Mesendoderm (in vitro differentiated cells): ENCODE measurements around the gene SGCE.

Experiments used
- DNase-seq: peaks from one replicate; pipeline ENCODE4 v3.0.0; 2013
- H2AK5ac ChIP-seq: 2 replicates; pipeline ENCODE4 v1.6.1; 2013; ENCODE audit warnings: low read length, inconsistent platforms
- H2BK120ac ChIP-seq: 2 replicates; pipeline ENCODE4 v1.6.1; 2013; ENCODE audit warnings: low read depth, mild to moderate bottlenecking, low read length, moderate library complexity, mixed read lengths
- H2BK15ac ChIP-seq: replicated peaks from 2 replicates; pipeline ENCODE4 v1.6.1; 2013; ENCODE audit warnings: low read depth, mild to moderate bottlenecking, moderate library complexity
- H2BK5ac ChIP-seq: 2 replicates; pipeline ENCODE4 v1.6.1; 2013; ENCODE audit warnings: low read length, inconsistent platforms
- H3K18ac ChIP-seq: 2 replicates; pipeline ENCODE4 v1.6.1; 2013; ENCODE audit warnings: mild to moderate bottlenecking, low read length, mixed read lengths
- H3K23ac ChIP-seq: one replicate; pipeline ENCODE4 v1.6.1; 2013; ENCODE audit warnings: low read length
- H3K27ac ChIP-seq: 2 replicates; pipeline ENCODE4 v1.5.1; 2013; ENCODE audit warnings: low read depth, mild to moderate bottlenecking, inconsistent platforms, low read length, moderate library complexity
- H3K27me3 ChIP-seq: 2 replicates; pipeline ENCODE4 v1.6.1; 2013; ENCODE audit warnings: low read length, control low read depth, mild to moderate bottlenecking, inconsistent platforms; ENCODE audit not compliant: insufficient read depth, poor library complexity
- H3K36me3 ChIP-seq: 2 replicates; pipeline ENCODE4 v1.6.1; 2013; ENCODE audit warnings: low read length, inconsistent platforms; ENCODE audit not compliant: control insufficient read depth, insufficient read depth
- H3K4ac ChIP-seq: one replicate; pipeline ENCODE4 v1.6.1; 2013; ENCODE audit warnings: low read depth, mild to moderate bottlenecking, low read length, moderate library complexity
- H3K4me1 ChIP-seq: 2 replicates; pipeline ENCODE4 v1.6.1; 2013; ENCODE audit warnings: low read depth, low read length, inconsistent platforms; ENCODE audit not compliant: control insufficient read depth
- H3K4me2 ChIP-seq: 2 replicates; pipeline ENCODE4 v1.6.1; 2013; ENCODE audit warnings: low read length
- H3K4me3 ChIP-seq: 2 replicates; pipeline ENCODE4 v1.5.1; 2013; ENCODE audit warnings: mild to moderate bottlenecking, low read length
- H3K56ac ChIP-seq: one replicate; pipeline ENCODE4 v1.6.1; 2013; ENCODE audit warnings: low read length
- H3K79me1 ChIP-seq: 2 replicates; pipeline ENCODE4 v1.6.1; 2013; ENCODE audit warnings: low read length, inconsistent platforms
- H3K79me2 ChIP-seq: 2 replicates; pipeline ENCODE4 v1.6.1; 2013; ENCODE audit warnings: mild to moderate bottlenecking, low read length; ENCODE audit not compliant: control insufficient read depth, insufficient read depth
- H3K9ac ChIP-seq: 2 replicates; pipeline ENCODE4 v1.6.1; 2013; ENCODE audit warnings: low read length, inconsistent platforms
- H4K5ac ChIP-seq: one replicate; pipeline ENCODE4 v1.6.1; 2013; ENCODE audit warnings: low read length
- H4K8ac ChIP-seq: one replicate; pipeline ENCODE4 v1.6.1; 2013; ENCODE audit warnings: low read depth, mild to moderate bottlenecking, control low read depth, low read length, moderate library complexity
- WGBS: extraction: QIAGEN DNeasy Blood & Tissue Kit; methylation state at CpG from one replicate; pipeline ENCODE4 v1.1.7; 2013; ENCODE audit warnings: low lambda C conversion rate, missing lambda C conversion rate; ENCODE audit not compliant: insufficient coverage; ENCODE audit errors: extremely low coverage; 5-methylcytosine and 5-hydroxymethylcytosine counted together

SGCE gene

DNA sequence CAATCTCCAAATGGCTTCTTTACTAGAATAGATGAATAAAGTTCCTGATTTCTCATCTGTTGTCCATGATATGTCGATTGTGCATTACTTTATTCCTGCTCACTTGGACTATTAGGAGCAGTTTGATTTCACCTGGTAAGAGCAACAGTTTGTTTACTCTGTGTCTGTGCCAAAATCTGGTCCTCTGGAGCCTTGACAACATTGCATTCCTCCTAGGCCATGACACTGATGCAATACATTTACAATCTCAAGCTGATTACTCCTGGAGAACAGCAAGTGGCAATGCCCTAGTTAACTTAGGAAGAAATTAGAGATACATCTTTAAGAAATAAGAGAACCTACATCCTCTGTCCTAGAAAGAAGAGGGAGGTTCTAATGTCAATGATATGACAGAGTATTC lies 71.8 kb downstream of the SGCE start:
- Histone ChIP-seq H3K23ac (no peak overlapping the region), H3K27me3 (no peaks in the 10 kb centered on the region), H3K36me3 (no peaks in the 10 kb centered on the region), H2BK5ac (no peak overlapping the region), H3K4me1 (no peaks in the 10 kb centered on the region), H3K4me2 (no peak overlapping the region), H2BK120ac (no peak overlapping the region), H2BK15ac (no peak overlapping the region), H3K56ac (no peak overlapping the region), H3K79me1 (no peaks in the 10 kb centered on the region), H3K18ac (no peak overlapping the region), H3K27ac (no peak overlapping the region), H3K4ac (no peak overlapping the region), H4K8ac (no peak overlapping the region), H4K5ac (no peak overlapping the region), H3K4me3 (no peak overlapping the region), H2AK5ac (no peak overlapping the region), H3K9ac (no peak overlapping the region), H3K79me2 (no peaks in the 10 kb centered on the region)
- no CpG with 5 or more reads among the region's 1 CpG for WGBS
- peak; percentile 37 for DNase-seq

GRCh38 chr7:94580601-94581000 lies 75.3 kb downstream of the SGCE start:
- H3K79me1 ChIP-seq, result no peaks in the 10 kb centered on the region
- H3K56ac ChIP-seq, result no peak overlapping the region
- H2BK120ac ChIP-seq, result no peak overlapping the region
- H3K4me2 ChIP-seq, result no peak overlapping the region
- no peak overlapping the region for H2BK5ac ChIP-seq
- no peaks in the 10 kb centered on the region for H3K79me2 ChIP-seq
- no peak overlapping the region for H3K18ac ChIP-seq
- no peaks in the 10 kb centered on the region for H3K4me1 ChIP-seq
- no peak overlapping the region for H3K27ac ChIP-seq
- H4K5ac ChIP-seq, result no peak overlapping the region
- peak; percentile 46 for DNase-seq
- no CpG with 5 or more reads among the region's 1 CpG for WGBS
- no peak overlapping the region for H4K8ac ChIP-seq
- H2BK15ac ChIP-seq, result no peak overlapping the region
- H2AK5ac ChIP-seq, result no peak overlapping the region
- H3K23ac ChIP-seq, result no peak overlapping the region
- no peak overlapping the region for H3K4me3 ChIP-seq
- H3K4ac ChIP-seq, result no peak overlapping the region
- no peaks in the 10 kb centered on the region for H3K27me3 ChIP-seq
- no peak overlapping the region for H3K9ac ChIP-seq
- H3K36me3 ChIP-seq, result no peaks in the 10 kb centered on the region

- H3K27me3 ChIP-seq, result no peaks in the 10 kb centered on the region
- no peak overlapping the region for H2BK120ac ChIP-seq
- no peak overlapping the region for H3K56ac ChIP-seq
- H3K36me3 ChIP-seq, result no peaks in the 10 kb centered on the region
- H3K79me2 ChIP-seq, result no peaks in the 10 kb centered on the region
- no peak overlapping the region for H3K9ac ChIP-seq
- no peak overlapping the region for H2BK15ac ChIP-seq
- H3K4me2 ChIP-seq, result no peak overlapping the region
- H2AK5ac ChIP-seq, result no peak overlapping the region
- H3K27ac ChIP-seq, result no peak overlapping the region
- no CpG with 5 or more reads among the region's 2 CpGs for WGBS
- H3K4ac ChIP-seq, result no peak overlapping the region
- H3K4me3 ChIP-seq, result no peak overlapping the region
- no peaks in the 10 kb centered on the region for H3K4me1 ChIP-seq
- no peak overlapping the region for H2BK5ac ChIP-seq
- DNase-seq, result no peak
- H3K79me1 ChIP-seq, result no peaks in the 10 kb centered on the region
- H4K8ac ChIP-seq, result no peak overlapping the region
- no peak overlapping the region for H3K18ac ChIP-seq
- no peak overlapping the region for H4K5ac ChIP-seq
- no peak overlapping the region for H3K23ac ChIP-seq
These were observed 76.5 kb downstream of the SGCE start for GRCh38 chr7:94579470-94579869.

DNA sequence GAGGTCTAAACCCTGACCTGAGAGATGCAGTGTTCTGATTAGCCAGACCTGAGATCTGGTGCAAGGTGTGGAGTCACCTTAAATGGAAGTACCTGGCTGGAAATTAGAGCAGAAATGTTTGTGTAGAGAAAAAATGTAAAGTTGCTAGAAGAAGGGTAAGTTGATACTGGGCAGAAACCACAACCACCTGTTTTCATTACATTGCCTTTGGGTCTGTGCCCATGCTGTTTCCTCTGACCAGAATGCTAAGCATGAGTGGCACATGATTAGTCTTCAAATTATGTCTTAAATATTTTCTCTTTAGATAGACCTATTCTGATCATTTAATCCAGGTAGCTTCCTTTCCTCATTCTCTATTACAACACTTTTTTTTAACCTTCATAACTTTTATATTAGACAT lies 77.3 kb downstream of the SGCE start:
- Histone ChIP-seq H3K79me1 (no peaks in the 10 kb centered on the region), H2BK15ac (no peak overlapping the region), H3K56ac (no peak overlapping the region), H3K36me3 (no peaks in the 10 kb centered on the region), H3K4ac (no peak overlapping the region), H3K4me3 (no peak overlapping the region), H3K4me2 (no peak overlapping the region), H3K23ac (no peak overlapping the region), H3K4me1 (no peaks in the 10 kb centered on the region), H4K8ac (no peak overlapping the region), H3K27ac (no peak overlapping the region), H2AK5ac (no peak overlapping the region), H3K9ac (no peak overlapping the region), H4K5ac (no peak overlapping the region), H3K79me2 (no peaks in the 10 kb centered on the region), H2BK5ac (no peak overlapping the region), H3K18ac (no peak overlapping the region), H3K27me3 (no peaks in the 10 kb centered on the region), H2BK120ac (no peak overlapping the region)
- no peak for DNase-seq

GRCh38 chr7:94577357-94577756 lies 78.6 kb downstream of the SGCE start:
- Histone ChIP-seq H4K5ac (no peak overlapping the region), H3K4me2 (no peak overlapping the region), H2BK5ac (no peak overlapping the region), H3K79me1 (no peaks in the 10 kb centered on the region), H3K4me3 (no peak overlapping the region), H3K4me1 (no peaks in the 10 kb centered on the region), H4K8ac (no peak overlapping the region), H3K9ac (no peak overlapping the region), H2AK5ac (no peak overlapping the region), H3K36me3 (no peaks in the 10 kb centered on the region), H3K56ac (no peak overlapping the region), H3K27ac (no peak overlapping the region), H2BK15ac (no peak overlapping the region), H3K18ac (no peak overlapping the region), H3K79me2 (no peaks in the 10 kb centered on the region), H3K23ac (no peak overlapping the region), H2BK120ac (no peak overlapping the region), H3K27me3 (no peaks in the 10 kb centered on the region), H3K4ac (no peak overlapping the region)
- no CpG with 5 or more reads among the region's 1 CpG for WGBS
- DNase-seq, result no peak

GRCh38 chr7:94576316-94576715 lies 79.6 kb downstream of the SGCE start:
- Histone ChIP-seq H3K27ac (no peak overlapping the region), H3K56ac (no peak overlapping the region), H2BK15ac (no peak overlapping the region), H3K4me3 (no peak overlapping the region), H3K79me2 (no peaks in the 10 kb centered on the region), H3K36me3 (no peaks in the 10 kb centered on the region), H3K4ac (no peak overlapping the region), H2BK120ac (no peak overlapping the region), H2AK5ac (no peak overlapping the region), H3K18ac (no peak overlapping the region), H3K23ac (no peak overlapping the region), H4K5ac (no peak overlapping the region), H3K9ac (no peak overlapping the region), H3K4me1 (no peaks in the 10 kb centered on the region), H3K79me1 (no peaks in the 10 kb centered on the region), H2BK5ac (no peak overlapping the region), H4K8ac (no peak overlapping the region), H3K27me3 (no peaks in the 10 kb centered on the region), H3K4me2 (no peak overlapping the region)
- no peak for DNase-seq
- WGBS, result no CpG with 5 or more reads among the region's 2 CpGs
